NCI-H146 treated with DMSO at 0.1 percent for 48 hours (cell line): Measurements from ENCODE around the gene OR56A4.
A peak's percentile ranks its signal among the peaks of the same experiment; 100 is the strongest.

ENCODE experiments used
- DNase-seq: peaks from one replicate; lab custom pipeline; 2025; ENCODE audit not compliant: unreplicated experiment; lab: John Stamatoyannopoulos, UW

The OR56A4 gene, protein sequence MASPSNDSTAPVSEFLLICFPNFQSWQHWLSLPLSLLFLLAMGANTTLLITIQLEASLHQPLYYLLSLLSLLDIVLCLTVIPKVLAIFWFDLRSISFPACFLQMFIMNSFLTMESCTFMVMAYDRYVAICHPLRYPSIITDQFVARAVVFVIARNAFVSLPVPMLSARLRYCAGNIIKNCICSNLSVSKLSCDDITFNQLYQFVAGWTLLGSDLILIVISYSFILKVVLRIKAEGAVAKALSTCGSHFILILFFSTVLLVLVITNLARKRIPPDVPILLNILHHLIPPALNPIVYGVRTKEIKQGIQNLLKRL

DNA sequence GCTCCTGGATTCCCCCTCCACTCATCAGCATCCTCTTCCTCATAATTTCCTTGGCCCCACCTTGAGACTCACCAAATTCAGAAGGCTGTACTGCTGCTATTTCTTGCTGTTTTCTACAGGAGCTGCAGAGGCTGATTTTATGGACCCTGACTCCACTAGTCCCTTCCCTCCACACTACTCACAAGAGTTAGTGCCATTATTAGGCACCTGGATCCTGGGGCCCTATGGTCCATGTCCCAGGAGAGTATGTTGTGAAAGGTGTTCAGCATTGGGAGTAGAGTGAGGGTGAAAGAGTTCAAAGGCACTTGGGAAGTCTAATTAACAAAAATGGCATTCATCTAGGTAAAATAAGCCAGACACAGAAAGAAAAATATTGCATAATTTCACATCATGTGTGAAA, at the start of gene OR56A4:
Gene OR56A4 (minus strand): TSS at position 101 of the 400 bp plus-strand sequence. CDS start 3,954 bp downstream, outside the sequence.
- no peak for DNase-seq

DNA sequence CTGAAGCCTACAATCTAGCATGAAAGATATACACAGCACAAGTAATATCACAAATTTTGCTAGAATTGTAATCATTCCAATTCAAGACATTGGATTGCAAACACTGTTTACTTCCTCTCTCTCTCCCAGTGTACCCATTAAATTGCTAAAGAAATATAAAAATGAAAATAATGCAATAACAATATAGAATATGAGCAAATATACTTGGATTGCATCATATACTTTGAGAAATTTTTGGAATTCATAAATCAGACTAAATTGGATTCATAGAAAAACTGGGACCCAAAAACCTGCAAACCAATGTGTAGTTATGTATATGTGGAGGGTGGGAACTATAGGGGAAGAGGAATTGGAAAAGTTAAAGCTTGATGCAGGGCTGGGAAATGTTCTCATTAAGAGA, 48.8 kb upstream of the OR56A4 start:
- DNase-seq = no peak

DNA sequence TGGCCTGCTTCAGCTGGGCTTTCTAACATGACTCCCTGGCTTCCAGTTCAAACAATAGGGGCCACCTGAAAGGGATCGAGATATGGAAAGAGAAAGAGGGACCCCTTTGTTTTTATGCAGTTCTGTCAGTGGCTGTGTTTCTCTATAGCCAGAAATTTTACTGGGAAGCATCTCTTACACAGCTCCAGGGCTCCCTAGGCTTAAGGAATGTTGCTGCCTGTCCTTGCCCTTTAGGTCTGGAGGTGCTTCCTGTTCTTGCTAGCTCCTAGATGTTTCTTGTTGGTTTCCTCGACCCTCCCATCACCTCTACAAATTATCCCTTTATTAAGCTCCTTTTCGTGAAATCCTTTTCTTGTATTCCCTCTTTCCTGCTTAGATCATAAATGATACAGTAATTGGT, 45.6 kb upstream of the OR56A4 start:
- DNase-seq = no peak

DNA sequence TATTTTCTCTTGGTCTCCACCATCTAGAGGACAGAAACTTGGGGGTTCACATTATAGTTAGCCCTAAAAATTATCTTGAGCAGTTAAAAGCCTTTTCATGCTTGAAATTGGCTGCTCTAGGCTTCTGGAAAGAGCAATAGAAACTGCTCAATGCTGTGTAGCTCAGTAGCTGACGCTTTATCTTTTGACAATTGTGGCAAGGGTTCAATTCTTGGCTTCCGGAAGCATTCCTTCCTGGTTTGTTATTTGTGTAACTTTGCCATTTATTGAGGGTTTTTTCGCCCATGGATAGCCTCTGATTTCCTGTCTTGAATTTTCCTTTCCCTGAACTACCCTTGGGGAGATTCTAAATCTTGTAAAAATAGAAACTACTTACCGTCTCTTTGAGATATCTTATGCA, 34.1 kb upstream of the OR56A4 start:
- no peak for DNase-seq

DNA sequence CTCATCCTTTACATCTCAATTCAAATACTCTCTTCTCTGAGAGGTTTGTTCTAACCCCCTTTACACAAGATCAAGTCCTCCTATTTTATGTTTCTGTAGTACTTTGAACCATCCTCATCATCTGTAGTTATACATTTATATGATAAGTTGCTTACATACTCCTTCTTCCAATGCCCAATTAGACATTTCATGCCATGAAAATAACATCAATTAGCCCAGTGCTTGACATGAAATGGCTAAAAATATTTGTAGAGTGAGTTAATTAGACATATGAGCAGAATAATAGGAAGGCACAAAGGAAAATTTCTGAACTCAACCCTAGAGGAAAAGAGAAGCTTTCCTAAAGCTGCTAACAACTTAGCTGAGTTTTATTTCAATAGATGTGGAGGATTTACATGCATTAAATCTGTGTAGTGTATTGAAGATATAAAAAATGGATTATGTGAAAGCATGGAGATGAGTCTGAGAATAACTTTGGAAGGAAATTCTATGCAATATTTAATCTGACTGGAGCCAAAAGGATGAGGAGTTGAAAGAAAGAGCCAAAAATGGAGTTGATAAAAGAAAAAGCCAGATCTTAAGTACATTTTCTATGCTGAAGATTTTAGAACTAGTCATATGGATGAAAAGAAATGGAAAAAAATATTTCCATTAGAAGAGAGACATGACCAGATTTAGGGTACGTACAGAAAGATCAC, 24.1 kb upstream of the OR56A4 start, which contains the start of gene OR56A1:
Gene OR56A1 (minus strand): TSS at position 51 of the 698 bp plus-strand sequence. CDS start 3,066 bp downstream, outside the sequence.
- DNase-seq = no peak

DNA sequence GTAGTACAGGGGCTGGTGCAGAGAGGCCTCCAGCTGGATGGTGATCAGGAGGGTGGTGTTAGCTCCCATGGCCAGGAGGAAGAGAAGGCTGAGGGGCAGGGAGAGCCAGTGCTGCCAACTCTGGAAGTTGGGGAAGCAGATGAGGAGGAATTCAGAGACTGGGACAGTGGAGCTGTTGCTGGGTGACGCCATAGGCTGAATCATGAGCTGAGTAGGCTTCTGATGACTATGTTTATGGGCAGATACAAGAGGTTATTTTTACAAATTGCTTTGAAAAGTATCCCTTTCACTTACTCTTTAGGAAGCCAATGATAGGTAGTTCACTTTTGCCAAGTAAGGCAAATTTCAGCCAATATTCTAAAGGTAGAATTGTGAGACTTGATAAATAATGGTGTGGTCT, 20.8 kb upstream of the OR56A4 start:
- no peak for DNase-seq

DNA sequence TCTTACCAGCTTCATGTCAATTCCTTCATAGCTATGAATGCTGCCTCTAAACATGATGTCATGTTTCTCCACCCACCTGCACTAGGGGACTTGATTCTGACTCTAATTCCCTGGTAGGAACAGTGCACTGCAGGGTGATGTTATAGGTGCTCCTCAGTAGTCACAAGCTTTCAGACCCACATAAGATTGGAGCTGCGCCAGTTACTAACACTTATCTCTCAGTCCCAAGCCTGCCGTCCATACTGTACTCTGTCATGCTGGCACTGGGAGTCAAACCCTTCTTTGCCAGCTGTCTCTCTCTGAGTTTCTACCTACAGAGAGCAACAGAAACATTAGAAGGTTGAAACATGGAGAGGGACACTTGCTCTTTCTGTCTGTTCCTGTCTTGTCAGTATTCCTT, 18.3 kb upstream of the OR56A4 start:
- no peak for DNase-seq

DNA sequence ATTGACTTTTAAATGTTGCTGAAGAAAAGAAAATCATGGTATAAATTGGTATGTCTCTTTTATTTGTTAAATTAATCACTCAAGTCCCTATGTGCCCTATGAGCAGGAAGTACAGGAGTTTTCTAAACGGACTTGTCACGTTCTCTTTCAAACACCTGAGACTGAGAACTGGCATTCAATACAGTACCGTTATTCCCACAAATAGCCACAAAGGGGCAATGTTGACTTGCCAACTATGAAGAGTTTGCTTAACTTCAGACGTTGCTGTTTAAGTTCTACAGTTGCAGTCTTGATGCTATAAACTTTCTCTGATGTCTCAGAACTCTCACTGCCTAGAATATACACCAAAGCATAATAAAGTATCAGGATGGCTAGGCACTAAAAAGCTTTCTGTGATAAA, 16.2 kb upstream of the OR56A4 start:
- DNase-seq = peak; percentile 8

DNA sequence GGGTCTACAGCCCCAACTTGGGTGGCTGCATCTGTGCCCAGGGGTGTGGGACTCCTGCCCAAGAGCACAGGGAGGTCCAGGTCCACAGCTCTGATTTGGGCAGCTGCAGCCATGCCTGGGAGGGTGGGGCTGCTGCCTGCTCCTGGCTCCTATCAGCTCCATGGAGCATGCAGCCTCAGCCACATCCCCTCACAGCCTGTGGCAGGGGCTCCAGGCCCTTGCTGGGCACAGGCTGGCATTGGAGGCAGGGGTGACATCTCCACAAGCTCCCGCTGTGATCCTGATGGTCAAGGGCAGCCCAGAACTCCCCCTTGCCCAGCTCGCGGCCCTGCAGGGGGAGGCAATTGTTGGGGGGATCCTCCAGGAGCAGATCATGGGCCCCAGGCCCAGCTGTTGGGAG, 6.3 kb upstream of the OR56A4 start:
- no peak for DNase-seq

DNA sequence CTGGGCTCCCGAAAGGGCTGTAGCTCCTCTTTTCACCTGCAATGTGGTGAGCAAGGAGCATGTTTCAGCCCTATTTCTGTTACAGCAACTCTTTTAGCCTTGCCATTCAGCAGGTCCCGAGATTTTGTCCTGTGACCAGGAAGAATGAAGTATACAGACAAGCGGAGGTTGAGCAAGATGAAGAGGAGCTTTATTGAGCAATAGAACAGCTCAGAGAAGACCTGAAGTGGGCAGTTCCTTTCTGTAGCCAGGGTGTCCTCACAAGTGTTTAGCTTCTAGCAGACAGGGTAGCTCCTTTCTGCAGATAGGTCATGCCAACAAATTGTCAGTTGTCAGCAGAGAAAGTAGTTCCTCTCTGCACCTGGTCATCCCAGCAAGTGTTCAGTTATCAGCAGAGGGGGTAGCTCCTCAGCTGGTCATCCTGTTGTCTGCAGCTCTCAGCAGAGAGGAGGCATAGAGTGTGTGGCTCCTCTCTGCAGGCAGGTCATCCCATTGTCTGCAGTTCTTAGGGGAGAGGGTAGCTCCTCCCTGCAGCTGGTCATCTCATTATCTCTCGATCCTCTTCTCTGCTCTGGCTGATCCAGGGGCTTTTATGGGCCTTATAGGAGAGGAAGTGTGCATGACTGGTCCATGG, 5.4 kb upstream of the OR56A4 start:
- DNase-seq = no peak

DNA sequence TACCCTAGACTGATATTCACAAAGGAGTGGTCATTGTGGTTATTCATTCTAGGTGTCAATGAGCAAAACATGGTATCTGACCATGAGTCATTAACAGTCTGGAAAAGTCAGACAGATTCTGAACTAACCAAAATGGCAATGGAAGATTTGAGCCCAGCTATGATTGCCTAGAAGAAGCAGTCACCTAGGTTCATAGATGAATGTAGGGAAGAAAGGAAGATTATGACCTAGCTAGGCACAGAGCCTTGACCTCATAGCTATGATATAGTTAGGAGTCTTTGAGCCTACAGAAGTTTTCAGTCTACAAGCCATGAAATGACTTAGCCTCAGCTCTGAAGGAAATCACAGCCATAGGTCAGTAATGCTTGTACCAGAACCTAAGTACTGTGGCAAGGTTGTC, 351 bp downstream of the OR56A4 start:
- DNase-seq = no peak

DNA sequence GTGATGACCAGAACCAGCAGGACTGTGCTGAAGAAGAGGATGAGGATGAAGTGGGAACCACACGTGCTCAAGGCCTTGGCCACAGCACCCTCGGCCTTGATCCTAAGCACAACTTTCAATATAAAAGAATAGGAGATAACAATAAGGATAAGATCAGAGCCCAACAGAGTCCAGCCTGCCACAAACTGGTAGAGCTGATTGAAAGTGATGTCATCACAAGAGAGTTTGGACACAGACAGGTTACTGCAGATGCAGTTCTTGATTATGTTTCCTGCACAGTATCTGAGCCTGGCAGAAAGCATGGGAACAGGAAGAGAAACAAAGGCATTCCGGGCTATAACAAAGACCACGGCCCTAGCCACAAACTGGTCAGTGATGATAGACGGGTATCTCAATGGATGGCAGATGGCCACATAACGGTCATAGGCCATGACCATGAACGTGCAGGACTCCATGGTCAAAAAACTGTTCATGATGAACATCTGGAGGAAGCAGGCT, 4.5 kb downstream of the OR56A4 start:
- no peak for DNase-seq

DNA sequence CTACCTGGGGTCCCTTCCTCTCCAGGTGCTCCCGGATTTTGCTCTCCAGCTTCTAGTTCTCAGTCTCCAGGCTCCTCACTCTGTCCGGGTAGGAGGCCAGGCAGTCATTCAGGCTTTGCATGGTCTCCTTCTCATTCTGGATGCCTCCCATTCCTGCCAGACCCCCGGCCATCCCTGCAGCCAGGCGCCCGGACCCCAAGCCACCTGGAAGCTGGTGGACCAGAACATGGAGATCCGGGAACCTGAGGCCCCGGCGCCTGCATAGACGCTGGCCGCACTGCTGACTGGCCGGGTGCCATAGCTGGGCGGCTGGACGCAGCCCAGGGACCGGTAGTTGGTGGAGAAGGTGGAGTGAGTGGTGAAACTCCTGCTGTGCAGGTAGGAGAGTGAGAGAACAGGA, 12.0 kb downstream of the OR56A4 start:
- DNase-seq = no peak

DNA sequence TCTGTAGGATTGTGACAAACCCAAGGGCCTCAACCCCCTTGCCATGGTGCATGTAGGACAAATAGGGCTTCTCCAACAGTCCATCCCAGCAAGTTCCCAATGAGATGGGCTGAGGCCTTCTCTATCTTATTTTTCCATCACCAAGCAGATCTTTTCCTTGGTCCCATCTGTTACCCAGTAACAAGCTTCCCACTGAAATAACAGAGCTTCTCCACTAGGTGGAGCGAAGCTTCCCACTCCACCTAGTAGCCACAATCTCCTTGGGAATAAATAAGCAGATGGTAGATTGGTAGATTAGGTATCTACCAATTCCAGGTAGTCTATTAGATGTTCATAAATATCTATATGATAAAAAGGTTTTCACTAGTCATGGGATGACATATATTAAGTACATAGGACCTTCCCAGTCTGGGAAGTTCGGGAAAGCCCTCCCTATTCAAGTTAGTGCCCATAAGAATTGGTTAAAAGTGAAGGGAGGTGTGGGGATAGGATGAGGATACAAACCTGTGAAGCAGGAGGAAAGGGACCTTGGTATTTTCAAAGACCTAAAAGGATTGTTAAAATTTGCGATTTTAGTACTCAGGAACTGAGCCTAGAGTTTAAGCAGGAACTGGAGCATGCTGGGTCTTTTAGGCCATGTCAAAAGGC, 14.0 kb downstream of the OR56A4 start:
- no peak for DNase-seq

DNA sequence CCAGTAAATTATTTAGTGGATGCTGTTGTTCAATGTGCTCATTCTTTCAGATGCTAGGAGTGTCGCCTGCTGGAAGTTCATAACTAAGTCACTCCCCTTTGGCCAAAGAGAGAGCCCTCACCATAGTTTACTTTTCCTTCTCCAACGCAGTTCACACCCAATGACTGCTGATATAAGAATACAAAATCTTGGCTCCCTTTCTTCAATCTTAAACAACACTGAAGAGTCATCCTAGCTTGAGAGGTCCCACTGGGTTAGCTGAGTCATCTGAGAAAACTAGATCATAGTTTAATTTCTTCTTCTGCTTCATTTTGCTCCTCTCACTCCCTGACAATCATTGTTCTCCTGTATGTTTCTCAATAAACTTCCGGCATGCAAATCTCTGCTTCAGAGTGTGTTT, 14.6 kb downstream of the OR56A4 start:
- DNase-seq = no peak

DNA sequence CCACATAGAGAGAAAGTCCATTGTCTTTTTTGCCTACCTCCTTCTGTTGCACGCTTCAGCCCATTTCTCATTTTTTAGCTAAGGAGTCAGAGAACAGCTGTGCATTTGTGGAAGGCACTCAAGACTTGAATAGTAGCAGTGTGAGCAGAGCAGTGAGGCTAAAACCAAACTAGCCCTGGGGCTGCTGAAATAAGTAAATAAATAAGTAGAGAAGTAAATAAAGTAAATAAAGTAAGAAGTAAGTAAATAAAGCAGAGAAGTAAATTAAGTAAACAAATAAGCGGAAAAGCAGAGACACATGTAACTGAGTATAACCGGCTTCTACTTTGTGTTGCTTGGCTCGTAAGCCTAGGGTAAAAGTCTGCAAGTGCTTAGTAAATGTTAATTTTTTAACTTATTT, 17.5 kb downstream of the OR56A4 start:
- no peak for DNase-seq

DNA sequence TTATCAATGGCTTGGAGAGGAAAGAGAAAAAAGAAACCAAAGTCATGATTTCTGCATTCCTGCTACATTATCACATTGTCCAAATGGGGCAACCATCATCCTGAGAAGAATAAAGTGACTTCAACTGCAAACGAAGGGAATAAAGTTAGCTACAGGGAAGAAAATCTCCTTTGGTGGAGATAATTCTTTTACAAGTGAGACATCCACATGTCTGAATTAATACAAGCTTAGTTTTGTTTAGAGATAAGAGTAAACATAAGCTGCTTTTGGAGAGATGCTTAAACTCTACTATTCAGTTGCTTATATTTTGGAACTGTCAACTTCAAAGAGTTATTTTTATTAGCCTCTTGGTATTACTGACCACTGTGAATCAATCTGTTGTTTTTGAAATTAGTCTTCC, 19.9 kb downstream of the OR56A4 start, which contains the start of gene OR52L1:
Gene OR52L1 (minus strand): TSS at position 101 of the 400 bp plus-strand sequence. CDS start 55 bp downstream, at position 46.
- DNase-seq = no peak

DNA sequence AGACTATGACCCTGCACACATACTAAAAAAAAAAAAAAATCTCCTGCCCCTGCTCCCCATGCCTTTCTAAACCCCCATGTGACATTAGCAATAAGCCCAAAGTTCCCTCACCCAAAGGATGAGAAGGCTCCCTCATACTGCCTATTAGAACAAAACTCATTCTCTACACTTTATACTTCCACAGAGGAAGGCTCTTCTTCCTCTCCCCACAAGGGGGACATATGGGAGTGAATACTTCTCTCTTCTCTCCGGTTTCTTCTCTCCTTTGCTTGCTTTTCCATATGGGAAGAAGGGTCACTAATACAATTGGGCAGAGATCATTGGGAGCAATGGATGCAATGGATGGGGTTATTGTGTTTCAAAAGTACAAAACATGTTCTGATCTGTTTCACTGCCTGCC, 23.3 kb downstream of the OR56A4 start:
- no peak for DNase-seq

DNA sequence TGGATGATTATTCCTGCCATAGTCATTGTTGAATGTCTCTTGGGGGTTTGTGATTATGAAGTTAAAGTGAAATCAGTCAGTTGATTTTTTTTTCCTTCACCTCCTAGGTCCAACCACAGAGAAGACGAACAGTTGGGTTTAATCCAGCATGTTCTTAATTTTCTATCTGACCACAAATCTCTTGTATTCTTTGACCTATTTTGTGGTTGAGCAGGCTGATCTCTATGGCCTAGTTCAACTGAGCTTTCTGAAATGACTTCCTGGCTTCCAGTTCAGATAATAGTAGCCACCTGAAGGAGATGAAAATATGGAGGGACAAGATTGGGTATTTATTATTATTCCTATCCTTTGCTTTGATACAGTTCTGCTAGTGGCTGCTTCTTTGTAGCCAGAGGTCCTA, 33.2 kb downstream of the OR56A4 start:
- DNase-seq = no peak

DNA sequence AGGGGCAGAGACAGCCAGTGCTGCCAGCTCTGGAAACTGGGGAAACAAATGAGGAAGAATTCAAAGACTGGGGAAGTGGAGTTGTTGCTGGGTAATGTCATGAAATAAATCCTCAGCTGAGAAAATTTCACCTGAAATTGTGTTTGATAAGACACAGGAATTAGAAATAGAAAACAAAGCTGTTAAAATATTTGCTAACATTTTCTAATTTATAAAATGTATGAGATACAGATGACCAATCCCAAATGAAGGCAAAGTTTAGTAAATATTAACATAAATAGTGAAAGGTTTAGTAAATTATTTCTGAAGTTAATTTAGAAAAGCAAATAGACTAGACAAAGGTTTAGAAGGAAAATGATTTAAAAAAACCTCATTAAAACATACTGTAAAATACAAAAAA, 38.4 kb downstream of the OR56A4 start, which contains the start of gene OR56A5:
Gene OR56A5 (minus strand): TSS at position 101 of the 400 bp plus-strand sequence. CDS start 0 bp downstream, at position 101.
- no peak for DNase-seq

DNA sequence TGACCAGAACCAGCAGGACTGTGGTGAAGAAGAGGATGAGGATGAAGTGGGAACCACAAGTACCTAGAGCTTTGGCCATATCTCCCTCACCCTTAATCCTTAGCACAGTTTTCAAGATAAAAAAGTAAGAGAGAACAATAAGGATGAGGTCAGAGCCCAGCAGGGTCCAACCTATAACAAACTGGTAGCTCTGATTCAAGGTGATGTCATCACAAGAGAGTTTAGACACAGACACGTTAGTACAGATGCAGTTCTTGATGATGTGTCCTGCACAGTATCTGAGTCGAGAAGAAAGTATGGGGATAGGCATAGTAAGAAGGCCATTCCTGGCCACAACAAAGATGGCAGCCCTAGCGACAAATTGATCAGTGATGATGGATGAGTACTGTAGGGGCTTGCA, 39.0 kb downstream of the OR56A4 start:
- no peak for DNase-seq
